GM19240 (cell line): Measurements from ENCODE around the gene PKP4.
"Not testable (repeated sequence)": the region's sequence is repeated elsewhere in the genome, so short reads cannot be mapped to it uniquely, and the experiment has no call there.

ENCODE experiments used
- DNase-seq: peaks from one replicate; pipeline ENCODE4 v3.0.0; 2011; ENCODE audit warnings: low spot score; ENCODE audit not compliant: insufficient read length

Gene PKP4, protein sequence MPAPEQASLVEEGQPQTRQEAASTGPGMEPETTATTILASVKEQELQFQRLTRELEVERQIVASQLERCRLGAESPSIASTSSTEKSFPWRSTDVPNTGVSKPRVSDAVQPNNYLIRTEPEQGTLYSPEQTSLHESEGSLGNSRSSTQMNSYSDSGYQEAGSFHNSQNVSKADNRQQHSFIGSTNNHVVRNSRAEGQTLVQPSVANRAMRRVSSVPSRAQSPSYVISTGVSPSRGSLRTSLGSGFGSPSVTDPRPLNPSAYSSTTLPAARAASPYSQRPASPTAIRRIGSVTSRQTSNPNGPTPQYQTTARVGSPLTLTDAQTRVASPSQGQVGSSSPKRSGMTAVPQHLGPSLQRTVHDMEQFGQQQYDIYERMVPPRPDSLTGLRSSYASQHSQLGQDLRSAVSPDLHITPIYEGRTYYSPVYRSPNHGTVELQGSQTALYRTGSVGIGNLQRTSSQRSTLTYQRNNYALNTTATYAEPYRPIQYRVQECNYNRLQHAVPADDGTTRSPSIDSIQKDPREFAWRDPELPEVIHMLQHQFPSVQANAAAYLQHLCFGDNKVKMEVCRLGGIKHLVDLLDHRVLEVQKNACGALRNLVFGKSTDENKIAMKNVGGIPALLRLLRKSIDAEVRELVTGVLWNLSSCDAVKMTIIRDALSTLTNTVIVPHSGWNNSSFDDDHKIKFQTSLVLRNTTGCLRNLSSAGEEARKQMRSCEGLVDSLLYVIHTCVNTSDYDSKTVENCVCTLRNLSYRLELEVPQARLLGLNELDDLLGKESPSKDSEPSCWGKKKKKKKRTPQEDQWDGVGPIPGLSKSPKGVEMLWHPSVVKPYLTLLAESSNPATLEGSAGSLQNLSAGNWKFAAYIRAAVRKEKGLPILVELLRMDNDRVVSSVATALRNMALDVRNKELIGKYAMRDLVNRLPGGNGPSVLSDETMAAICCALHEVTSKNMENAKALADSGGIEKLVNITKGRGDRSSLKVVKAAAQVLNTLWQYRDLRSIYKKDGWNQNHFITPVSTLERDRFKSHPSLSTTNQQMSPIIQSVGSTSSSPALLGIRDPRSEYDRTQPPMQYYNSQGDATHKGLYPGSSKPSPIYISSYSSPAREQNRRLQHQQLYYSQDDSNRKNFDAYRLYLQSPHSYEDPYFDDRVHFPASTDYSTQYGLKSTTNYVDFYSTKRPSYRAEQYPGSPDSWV

DNA sequence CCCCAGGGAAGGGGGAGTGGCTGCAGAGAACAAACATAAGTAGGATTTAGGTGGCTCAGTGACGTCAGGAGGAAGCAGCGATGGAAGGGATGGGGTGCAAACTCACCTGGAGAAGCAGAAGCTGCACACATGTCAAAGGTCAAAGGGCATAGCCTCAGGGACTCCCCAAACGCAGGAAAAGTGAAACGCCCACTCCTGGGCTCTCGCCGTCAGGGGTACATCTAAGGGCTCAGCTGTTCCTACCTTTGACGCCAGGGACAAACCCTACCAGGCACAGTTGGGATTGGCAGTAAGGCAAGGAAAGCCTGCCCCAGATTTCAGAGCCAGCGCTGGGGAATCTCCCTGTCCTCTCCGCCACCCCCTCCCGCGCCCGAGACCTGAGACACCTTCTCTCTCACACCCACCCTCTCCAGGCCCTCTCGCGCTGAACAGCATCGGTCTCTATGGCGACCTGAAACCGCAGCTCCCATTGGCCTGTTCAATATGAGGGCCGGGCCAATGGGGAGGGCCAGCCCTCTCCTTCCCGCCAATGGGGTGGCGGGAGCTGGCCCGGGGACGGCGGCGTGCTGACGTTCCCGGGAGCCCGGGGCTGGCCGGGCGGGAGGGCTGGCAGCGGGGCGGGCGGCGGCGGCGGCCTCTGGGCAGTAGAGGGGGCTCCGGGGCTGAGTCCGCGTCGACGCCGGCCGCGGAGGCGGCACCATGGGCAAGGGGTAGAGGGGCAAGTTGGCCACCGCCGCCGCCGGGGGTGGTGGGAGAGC lies at the start of gene PKP4, which contains the start of gene CCDC148:
TSS of gene PKP4 (plus strand) at position 644 of the 758 bp plus-strand sequence. CDS start 76,233 bp downstream, outside the sequence.
TSS of gene CCDC148 (minus strand) at position 445 of the 758 bp plus-strand sequence. CDS start at position 131, 314 bp downstream.
- DNase-seq: peak; percentile 74

DNA sequence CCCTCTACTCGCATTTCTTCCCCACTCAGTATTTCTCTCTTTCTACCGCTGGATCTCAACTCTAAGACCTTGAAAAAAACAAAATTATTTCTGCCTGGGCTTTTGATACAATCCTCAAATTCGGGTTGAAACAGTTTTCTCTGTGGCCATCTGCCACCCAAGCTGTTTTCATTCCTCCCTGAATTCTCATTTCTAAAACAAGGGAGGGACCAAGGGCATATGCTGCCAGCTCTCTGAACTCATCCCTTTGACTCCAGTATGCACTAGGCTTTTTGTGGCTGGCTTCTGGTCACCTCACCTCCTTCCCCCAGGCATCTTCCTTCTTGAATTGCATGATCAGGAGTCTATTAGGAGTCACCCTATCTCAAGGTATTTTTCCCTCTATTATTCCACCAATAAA lies 49.7 kb upstream of the PKP4 start:
- DNase-seq: no peak

DNA sequence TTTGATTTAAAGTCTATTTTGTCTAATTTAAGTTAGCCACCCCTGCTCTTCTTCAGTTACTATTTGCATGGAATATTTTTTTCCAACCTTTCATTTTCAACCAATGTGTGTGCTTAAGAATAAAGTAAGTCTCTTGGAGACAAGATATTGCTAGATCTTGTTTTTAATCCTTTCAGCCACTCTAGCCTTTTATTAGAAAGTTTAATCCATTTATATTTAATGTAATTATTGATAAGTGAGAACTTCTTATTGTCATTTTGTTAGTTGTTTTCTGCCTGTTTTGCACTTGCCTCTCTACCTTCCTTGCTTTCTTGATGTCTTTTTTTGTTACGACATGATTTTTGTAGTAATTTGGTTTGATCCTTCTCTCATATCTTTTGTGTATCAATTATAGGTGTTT lies 46.6 kb upstream of the PKP4 start:
- no peak for DNase-seq

DNA sequence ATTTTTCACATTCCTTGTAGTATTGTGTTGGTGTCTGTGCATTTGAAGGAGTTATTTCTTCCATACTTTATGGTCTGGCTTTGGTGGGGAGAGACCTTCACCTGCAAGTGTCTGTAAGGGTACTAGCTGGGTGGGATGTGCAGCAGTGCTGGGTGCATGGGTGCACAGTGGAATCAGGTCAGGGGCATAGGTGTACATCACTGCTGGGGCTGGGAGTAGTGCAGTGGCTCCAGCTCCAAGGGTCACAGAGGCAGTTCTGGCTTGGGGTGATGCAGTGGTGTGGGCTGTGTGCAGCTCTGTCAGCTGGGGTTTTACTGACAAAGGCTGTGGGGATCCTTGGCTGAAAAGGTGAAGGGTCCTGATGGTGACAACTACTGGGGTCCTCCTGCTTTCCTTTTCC lies 45.0 kb upstream of the PKP4 start:
- no peak for DNase-seq

DNA sequence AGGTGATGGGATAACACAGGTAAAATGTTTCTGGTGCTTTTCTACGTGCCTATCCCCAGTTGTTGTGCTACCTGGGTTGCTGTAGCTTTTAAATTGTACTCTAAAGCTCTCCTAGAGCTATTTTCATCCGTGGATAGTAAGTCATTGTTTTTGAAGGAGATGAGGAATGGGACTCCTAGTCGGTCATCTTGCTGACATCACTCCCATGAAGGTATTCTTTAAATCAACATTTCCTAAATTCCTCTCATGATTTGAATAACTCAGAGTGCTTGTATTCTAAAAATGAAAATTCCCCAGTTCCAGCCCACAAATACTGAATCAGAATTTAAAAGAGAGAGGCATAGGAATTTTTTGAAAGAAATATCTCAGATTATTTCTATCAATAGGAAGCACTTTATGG lies 44.5 kb upstream of the PKP4 start:
- DNase-seq: no peak

DNA sequence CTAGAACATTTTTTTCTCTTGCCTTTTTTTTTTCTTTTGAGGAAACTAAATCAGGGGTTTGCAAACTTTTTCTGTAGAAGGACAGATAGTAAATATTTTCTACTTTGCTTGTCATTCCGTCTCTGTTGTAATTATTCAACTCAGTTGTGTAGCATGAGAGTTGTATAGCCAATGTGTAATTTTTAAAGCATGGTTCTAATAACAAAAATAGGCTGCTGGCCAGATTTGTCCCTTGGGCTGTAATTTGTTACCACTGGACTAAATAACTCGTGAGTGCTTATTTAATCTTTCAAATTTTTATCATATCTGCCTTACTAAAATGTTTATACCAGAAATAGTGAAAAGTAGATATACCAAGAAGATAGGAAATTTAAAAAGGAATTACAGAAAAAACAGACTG lies 43.2 kb upstream of the PKP4 start:
- no peak for DNase-seq

DNA sequence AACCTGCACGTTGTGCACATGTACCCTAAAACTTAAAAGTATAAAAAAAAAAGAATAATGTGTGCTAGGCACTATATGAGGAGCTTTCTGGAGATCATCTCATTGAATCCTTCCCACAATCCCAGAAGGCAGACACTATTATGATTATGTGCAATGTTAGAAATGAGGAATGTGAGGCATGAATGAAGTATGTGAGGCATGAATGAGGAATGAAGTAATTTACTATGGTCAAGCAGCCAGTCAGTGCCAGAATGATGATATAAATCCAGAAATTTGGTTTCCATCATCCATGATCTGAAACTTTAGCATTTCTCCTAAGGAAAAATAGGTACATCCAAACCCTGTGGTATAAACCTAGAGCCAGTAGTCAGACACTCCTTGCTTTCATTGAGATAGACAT lies 42.2 kb upstream of the PKP4 start:
- DNase-seq: no peak

DNA sequence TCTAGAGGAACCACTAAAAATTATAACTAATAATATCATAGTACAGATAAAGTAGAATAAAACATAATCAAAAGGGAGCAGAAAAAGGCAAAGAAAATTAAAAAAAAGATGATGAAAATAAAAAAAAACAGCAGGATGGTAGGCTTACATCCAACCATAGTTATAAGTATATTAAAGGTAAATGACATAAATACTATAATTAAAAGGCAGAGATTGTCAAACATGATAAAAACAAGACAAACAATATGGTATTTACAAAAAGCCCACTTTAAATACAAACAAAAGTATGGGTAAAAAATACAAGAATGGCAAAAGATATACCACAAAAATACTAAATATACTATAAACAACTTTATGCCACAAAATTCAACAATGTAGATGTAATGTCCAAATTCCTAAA lies 24.6 kb upstream of the PKP4 start:
- no peak for DNase-seq

DNA sequence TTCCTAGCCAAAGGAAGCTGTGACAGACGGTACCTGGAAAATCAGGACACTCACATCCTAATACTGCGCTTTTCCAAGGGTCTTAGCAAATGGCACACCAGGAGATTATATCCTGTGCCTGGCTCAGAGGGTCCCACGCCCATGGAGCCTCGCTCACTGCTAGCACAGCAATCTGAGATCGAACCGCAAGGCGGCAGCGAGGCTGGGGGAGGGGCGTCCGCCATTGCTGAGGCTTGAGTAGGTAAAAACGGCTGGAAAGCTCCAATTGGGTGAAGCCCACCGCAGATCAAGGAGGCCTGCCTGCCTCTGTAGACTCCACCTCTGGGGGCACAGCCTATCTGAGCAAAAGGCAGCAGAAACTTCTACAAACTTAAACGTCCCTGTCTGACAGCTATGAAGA lies 23.0 kb upstream of the PKP4 start:
- DNase-seq: not testable (repeated sequence)

DNA sequence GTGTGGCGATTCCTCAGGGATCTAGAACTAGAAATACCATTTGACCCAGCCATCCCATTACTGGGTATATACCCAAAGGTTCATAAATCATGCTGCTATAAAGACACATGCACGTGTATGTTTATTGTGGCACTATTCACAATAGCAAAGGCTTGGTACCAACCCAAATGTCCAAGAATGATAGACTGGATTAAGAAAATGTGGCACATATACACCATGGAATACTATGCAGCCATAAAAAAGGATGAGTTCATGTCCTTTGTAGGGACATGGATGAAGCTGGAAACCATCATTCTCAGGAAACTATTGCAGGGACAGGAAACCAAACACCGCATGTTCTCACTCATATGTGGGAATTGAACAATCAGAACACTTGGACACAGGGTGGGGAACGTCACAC lies 17.7 kb upstream of the PKP4 start:
- not testable (repeated sequence) for DNase-seq

DNA sequence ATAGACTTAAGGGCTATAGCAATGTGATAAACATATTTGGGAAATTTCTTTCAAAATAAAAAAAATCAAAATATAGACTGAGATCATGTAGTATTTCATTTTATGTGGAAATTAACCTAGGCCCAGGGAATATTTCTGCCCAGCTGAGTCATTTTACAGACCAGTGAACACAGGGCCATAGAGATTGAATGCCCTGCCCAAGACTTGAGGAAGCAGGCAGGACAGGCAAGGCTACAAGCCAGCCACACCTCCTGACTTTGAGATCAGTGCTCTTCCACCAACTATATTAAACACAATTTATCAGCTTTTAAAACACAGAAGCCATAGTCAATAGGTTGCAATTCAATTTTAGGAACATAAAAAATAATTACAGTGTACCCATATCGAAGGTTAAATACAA lies 13.1 kb upstream of the PKP4 start:
- no peak for DNase-seq

DNA sequence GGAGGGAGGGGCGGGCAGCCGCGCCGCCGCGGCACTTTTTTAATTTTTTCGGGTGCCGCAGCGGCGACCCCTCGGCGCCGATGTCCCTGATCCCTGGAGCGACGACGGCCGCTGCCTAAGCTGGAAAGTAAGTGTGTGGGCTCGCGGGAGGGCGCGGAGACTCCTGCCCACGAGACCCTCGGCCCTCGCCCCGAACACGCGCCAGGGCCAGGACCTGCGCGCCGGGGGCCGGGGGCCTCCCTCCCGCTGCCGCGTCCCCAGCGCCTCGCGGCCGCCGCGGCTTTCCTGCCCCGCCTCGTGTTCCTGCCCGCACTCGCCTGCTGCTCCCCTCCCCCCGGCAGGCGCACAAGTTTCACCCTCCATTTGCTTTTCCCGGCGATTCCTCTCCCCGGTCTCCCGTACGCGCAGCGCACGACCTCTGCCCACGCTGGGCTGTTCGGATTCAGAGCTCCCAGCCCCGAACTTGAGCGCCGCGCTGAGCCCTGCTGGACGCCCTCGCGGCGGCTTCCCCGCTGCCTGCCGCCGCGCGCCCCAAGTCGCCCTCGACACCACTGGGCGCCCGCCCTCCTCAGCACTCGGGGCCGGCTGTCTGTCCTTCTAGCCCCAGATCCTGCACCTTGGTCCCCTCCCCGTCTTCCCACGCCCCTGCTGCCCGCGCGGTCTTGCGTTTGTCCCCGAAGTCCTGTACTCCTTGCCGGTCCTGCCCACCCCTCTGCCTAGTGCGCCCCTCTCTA lies 507 bp downstream of the PKP4 start:
- no peak for DNase-seq

DNA sequence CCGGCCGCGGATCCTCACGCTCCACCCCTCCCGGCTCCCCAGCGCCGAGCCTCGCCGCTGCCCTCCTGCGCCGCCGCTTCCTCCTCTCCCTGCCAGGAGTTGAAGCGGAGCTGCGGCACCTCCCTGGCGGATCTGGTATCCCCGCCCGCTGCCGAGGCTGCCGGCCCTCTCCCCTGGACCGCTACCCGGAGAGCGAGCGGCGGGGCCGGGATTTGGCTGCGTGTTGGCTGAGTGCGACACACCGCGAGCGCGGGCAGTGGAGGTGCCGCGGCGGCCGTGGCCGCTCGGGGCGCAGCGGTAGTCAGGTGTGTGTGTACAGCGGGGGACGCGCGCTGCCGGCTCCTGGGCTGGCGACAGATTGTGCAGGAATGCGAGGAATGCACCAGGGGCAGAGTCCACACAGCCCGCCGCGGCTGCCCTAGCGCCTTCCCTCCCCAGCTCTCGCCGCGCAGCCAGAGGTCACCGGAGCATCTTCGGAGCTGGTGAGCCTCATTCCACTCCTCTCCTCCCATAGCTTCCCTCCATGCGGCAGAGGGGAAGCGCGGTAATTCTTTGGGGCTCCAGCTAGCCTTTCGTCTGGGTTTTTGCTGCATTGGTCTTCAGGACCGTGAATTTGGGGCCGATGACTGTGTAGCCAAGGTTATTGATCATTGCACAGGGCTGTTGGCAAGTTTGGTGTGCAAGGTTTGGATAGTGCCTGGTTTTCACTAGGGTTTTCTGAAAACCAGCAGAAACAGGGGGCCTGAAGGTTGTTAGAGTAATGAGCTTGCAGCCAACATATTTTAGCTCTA lies 1.3 kb downstream of the PKP4 start:
- DNase-seq: peak; percentile 8

DNA sequence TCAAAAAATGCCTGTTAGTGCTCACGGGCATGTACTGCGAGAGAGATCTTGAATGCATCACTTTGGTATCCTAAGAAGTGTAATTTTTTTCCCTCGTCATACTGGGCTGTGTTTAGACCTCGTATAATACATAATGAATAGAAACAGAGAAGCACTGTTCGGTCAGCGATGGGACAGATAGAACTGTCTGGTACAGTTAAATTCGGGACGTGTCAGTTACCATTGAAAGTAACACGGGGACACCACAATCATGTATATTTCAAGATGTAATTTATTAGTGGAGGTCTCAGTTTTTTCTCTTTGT lies 1.8 kb downstream of the PKP4 start:
- no peak for DNase-seq

DNA sequence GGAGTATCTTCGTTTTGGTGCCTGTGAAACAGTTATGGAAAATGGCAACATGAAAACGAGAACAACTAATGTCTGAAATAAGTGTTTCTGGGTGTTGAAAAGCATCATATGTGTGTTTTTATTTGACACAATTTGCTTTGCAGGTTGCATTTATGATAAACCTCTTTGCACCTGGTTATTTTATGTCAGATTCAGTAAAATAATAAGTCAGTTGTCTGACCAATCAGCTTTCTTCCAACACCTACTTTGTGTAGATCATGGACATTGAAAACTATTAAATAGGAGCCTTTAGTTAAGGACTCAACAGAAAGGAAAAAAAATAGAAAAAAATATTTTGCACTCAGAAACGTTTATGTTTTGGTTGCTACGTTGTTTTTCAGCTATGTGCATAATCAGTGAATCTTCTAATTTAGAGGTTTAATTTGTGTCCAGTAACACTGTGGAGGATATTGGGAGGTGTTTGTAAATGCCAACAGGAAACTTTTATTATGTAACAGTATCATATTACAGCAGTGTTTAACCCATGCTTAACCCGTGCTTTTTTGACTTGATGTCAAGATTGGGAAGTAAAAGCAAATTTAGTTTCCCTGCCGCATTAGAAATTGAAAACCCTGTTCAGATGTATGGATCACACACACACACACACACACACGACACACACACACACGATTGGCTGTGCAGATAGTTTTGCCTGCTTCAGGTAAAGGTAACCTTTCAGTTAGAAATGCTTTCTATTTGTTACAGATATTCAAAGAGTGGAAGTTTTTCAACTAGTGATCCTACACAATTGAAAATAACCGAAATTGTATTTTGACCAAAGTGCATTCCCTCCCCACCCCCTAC lies 2.6 kb downstream of the PKP4 start:
- DNase-seq: no peak

DNA sequence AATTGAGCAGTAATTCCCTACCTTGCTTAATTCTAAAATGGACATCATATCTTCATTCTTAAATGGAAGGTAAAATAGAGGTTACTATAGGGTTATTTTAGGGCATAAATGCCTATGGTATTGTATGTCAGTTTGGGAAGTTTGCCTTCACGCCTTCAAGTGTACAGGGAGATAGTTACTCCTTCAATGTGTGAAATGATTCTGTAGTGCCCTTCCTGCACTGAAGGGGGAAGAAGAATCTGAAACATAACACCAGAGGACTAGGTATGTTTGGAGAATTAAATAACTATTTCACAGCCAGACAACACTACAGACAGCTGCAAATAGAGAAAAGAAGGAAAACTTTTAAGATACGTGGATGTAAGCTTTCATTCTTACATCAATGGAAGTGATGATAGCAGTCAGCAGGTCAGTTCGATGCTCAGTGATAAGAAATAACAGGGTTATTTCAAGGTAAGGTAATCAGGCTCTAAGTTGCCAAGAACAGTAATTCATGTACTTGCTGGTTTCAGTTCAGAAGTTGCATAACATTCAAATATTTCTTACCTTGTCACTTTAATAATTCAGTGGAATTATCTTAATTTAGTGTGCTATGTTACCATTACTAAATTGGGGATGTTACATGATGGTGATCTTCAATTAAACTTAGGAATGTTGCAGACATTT lies 4.0 kb downstream of the PKP4 start:
- no peak for DNase-seq

DNA sequence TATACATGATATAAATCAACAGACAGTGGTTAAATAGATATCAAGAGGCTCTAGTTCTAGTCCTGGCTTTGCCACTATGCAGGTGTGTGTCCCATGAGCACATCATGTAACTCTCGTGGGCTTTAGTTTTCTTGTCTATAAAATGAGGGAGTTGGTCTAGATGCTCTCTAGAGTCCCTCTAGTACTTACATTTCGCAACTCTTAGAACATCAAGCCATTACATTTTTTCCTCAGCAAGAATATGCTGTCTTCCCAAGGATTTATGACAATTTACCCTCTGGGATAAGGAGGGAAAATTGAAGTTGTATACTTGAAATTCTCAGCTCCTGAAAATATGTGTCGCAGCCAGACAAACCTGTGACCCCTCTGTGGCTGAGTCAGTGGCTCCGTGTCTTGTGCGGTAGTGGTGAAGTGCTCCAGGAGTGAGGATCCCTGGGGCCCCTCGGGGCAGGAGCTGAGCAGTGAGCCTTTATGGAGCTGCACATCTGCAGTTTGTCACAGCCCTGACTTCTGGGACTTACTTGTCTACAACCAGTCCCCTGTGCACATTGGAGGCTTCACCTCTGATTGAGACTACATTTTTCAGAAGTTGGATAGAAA lies 6.8 kb downstream of the PKP4 start:
- DNase-seq: no peak
